OCI-LY1 (cell line): Measurements from ENCODE around the gene ATF7IP2.

Experiments
- H2AFZ ChIP-seq: fragments of 200-600 bp; sonication (generic), shearing (Covaris generic); 2 replicates; pipeline ENCODE4 v1.6.0; 2014; ENCODE audit warnings: antibody characterized with exemption, mild to moderate bottlenecking, low read length
- H3F3A ChIP-seq: fragments of 200-600 bp; sonication (generic), shearing (Covaris generic); 2 replicates; pipeline ENCODE4 v1.6.0; 2014; ENCODE audit warnings: mild to moderate bottlenecking, antibody characterized with exemption, low read length, moderate library complexity; ENCODE audit not compliant: insufficient read depth
- H3K27ac ChIP-seq: fragments of 200-600 bp; sonication (generic); 2 replicates; pipeline ENCODE4 v1.5.1; 2014; ENCODE audit warnings: low read length, mixed run types, mild to moderate bottlenecking, low read depth; ENCODE audit not compliant: poor library complexity, severe bottlenecking
- H3K27me3 ChIP-seq: fragments of 200-600 bp; sonication (generic); 2 replicates; pipeline ENCODE4 v1.6.0; 2014; ENCODE audit warnings: antibody characterized with exemption, mild to moderate bottlenecking, low read length, moderate library complexity; ENCODE audit not compliant: insufficient read depth
- H3K36me3 ChIP-seq: fragments of 200-600 bp; sonication (generic); 2 replicates; pipeline ENCODE4 v1.6.1; 2014; ENCODE audit warnings: mild to moderate bottlenecking, antibody characterized with exemption, low read length, moderate library complexity, mixed read lengths; ENCODE audit not compliant: insufficient read depth
- H3K4me1 ChIP-seq: fragments of 200-600 bp; sonication (generic); 2 replicates; pipeline ENCODE4 v1.5.1; 2014; ENCODE audit warnings: mild to moderate bottlenecking, low read length, moderate library complexity; ENCODE audit not compliant: insufficient read depth, severe bottlenecking
- H3K4me2 ChIP-seq: fragments of 200-600 bp; sonication (generic), shearing (Covaris generic); 2 replicates; pipeline ENCODE4 v1.6.1; 2014; ENCODE audit warnings: low read length
- H3K4me3 ChIP-seq: fragments of 200-600 bp; sonication (generic); 2 replicates; pipeline ENCODE4 v1.5.1; 2014; ENCODE audit warnings: low read length, low read depth, mild to moderate bottlenecking, mixed read lengths; ENCODE audit not compliant: poor library complexity, severe bottlenecking
- H3K79me2 ChIP-seq: fragments of 200-600 bp; shearing (Covaris generic); 2 replicates; pipeline ENCODE4 v1.6.1; 2016; ENCODE audit warnings: mixed run types, low read length, mixed read lengths; ENCODE audit not compliant: insufficient read depth
- H3K9ac ChIP-seq: fragments of 200-600 bp; sonication (generic), shearing (Covaris generic); 2 replicates; pipeline ENCODE4 v1.6.1; 2014; ENCODE audit warnings: mild to moderate bottlenecking, low read length, mixed read lengths
- H3K9me2 ChIP-seq: fragments of 200-600 bp; sonication (generic), shearing (Covaris generic); 2 replicates; pipeline ENCODE4 v1.6.1; 2014; ENCODE audit warnings: low read depth, mild to moderate bottlenecking, low read length, mixed read lengths
- H3K9me3 ChIP-seq: fragments of 200-600 bp; shearing (Covaris generic); 2 replicates; pipeline ENCODE4 v1.6.1; 2014; ENCODE audit warnings: low read length, mixed read lengths
- H4K20me1 ChIP-seq: fragments of 200-600 bp; sonication (generic), shearing (Covaris generic); 2 replicates; pipeline ENCODE4 v1.6.0; 2016; ENCODE audit warnings: mild to moderate bottlenecking, low read length; ENCODE audit not compliant: insufficient read depth
- EZH2 ChIP-seq: fragments of 200-600 bp; sonication (generic), shearing (Covaris generic); IDR thresholded peaks from 2 replicates; pipeline ENCODE4 v1.8.0; 2017; ENCODE audit warnings: borderline replicate concordance, mixed run types, mild to moderate bottlenecking, antibody characterized with exemption, low read length, moderate library complexity, mixed read lengths
- TF ChIP-seq, protein P1 (sequence below): fragments of 200-600 bp; sonication (generic), shearing (Covaris generic); IDR thresholded peaks from 2 replicates; pipeline ENCODE4 v1.5.1; 2017; ENCODE audit warnings: mild to moderate bottlenecking, antibody characterized with exemption, low read length, moderate library complexity, mixed read lengths

Gene ATF7IP2

DNA sequence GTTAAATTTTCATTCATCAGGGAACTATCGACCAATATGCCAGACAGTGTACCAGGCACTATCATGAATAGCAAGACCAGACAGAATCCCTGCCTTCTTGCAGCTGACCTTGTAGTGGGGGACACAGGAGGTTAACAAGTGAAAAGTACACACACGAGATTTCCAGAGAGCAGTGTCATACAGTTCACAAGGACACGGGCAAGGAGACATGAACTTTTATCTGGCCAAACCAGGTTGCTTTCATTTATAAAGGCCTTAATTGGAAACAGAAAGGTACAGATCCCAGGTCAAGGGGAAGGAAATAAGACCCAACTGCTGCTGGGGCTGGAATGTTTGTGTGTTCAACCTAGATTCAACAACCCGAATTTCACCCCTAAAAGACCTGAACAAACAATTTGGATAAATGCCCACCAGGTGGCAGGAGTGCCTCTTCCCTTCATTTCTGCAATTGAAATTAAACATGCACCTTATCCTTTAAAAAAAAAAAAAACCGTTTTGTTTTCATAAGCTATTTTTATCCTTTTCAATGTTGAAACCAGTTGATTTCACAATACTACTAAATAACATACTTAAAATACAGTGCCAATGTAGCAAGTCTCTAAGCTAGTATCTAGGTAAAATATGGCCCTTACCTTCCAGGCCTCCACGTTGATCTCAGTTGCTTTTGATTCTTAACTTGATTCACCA is 128.7 kb downstream of the ATF7IP2 start:
- H4K20me1 ChIP-seq: no peaks in the 10 kb centered on the region
- no peaks in the 10 kb centered on the region for H3K9me3 ChIP-seq
- peaks cover 4% of the 10 kb centered on the region for H3K4me1 ChIP-seq
- no peaks in the 10 kb centered on the region; the same call in 1 of the 2 replicates for H3K36me3 ChIP-seq
- no peak overlapping the region for H3K9ac ChIP-seq
- H3F3A ChIP-seq: no peaks in the 10 kb centered on the region
- H3K4me3 ChIP-seq: no peak overlapping the region
- no peaks in the 10 kb centered on the region for H3K79me2 ChIP-seq
- no peaks in the 10 kb centered on the region for H3K9me2 ChIP-seq
- TF ChIP-seq EZH2: no peak
- TF ChIP-seq, protein P1, sequence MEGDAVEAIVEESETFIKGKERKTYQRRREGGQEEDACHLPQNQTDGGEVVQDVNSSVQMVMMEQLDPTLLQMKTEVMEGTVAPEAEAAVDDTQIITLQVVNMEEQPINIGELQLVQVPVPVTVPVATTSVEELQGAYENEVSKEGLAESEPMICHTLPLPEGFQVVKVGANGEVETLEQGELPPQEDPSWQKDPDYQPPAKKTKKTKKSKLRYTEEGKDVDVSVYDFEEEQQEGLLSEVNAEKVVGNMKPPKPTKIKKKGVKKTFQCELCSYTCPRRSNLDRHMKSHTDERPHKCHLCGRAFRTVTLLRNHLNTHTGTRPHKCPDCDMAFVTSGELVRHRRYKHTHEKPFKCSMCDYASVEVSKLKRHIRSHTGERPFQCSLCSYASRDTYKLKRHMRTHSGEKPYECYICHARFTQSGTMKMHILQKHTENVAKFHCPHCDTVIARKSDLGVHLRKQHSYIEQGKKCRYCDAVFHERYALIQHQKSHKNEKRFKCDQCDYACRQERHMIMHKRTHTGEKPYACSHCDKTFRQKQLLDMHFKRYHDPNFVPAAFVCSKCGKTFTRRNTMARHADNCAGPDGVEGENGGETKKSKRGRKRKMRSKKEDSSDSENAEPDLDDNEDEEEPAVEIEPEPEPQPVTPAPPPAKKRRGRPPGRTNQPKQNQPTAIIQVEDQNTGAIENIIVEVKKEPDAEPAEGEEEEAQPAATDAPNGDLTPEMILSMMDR: peak; percentile 77
- H3K27ac ChIP-seq: no peak overlapping the region
- H3K4me2 ChIP-seq: no peak overlapping the region
- no peak overlapping the region for H2AFZ ChIP-seq
- H3K27me3 ChIP-seq: 0 out of 2 replicates have a peak, but pooled peaks cover 3% of the 10 kb centered on the region

DNA sequence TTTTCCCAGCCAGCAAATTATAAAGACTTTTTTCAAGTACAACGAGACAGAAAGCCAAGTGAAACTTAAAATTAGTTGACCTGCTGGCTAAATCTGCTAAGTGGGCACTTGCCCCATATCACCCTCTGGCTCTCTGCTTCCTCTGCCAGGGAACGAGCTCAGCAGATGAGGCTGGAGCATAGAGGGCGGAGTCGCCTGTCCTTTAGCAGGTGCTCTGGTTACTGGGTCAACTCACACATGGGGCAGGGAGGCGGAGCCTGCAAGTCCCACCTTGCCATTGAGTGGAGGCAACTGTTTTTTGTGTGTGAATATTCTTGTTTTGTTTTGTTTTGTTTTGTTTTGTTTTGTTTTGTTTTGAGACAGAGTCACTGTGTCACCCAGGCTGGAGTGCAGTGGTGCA is 132.0 kb downstream of the ATF7IP2 start:
- Histone ChIP-seq H3K36me3 (no peaks in the 10 kb centered on the region; the same call in 1 of the 2 replicates), H3K4me3 (no peak overlapping the region), H4K20me1 (no peaks in the 10 kb centered on the region), H3K79me2 (no peaks in the 10 kb centered on the region), H3F3A (no peaks in the 10 kb centered on the region), H3K27me3 (0 out of 2 replicates have a peak, but pooled peaks cover 3% of the 10 kb centered on the region), H3K27ac (no peak overlapping the region), H3K4me1 (no peaks in the 10 kb centered on the region), H3K9me3 (no peaks in the 10 kb centered on the region), H2AFZ (no peak overlapping the region), H3K9me2 (no peaks in the 10 kb centered on the region), H3K4me2 (no peak overlapping the region), H3K9ac (no peak overlapping the region)
- TF ChIP-seq EZH2: no peak
- TF ChIP-seq, protein P1: no peak

- H3K79me2 ChIP-seq: no peaks in the 10 kb centered on the region
- no peak overlapping the region for H3K4me2 ChIP-seq
- no peaks in the 10 kb centered on the region; the same call in 1 of the 2 replicates for H3K36me3 ChIP-seq
- no peaks in the 10 kb centered on the region for H3K9me3 ChIP-seq
- H3K9me2 ChIP-seq: no peaks in the 10 kb centered on the region
- TF ChIP-seq, protein P1: no peak
- TF ChIP-seq EZH2: no peak
- H3F3A ChIP-seq: no peaks in the 10 kb centered on the region
- no peak overlapping the region for H3K9ac ChIP-seq
- no peaks in the 10 kb centered on the region for H4K20me1 ChIP-seq
- 0 out of 2 replicates have a peak, but pooled peaks cover 3% of the 10 kb centered on the region for H3K27me3 ChIP-seq
- H2AFZ ChIP-seq: no peak overlapping the region
- no peak overlapping the region for H3K27ac ChIP-seq
- no peak overlapping the region for H3K4me3 ChIP-seq
- no peaks in the 10 kb centered on the region for H3K4me1 ChIP-seq
These were observed 132.7 kb downstream of the ATF7IP2 start for GRCh38 chr16:10518479-10519041.
